ENCODE measurements around the gene OPRM1. TPM values are rescaled to one million over a fixed set of nuclear protein-coding genes. Genes with fewer than 3 reads are reported as not detected.
A peak's percentile ranks its signal among the peaks of the same experiment; 100 is the strongest.

OPRM1 gene
- total RNA-seq (not detected), polyA plus RNA-seq (not detected)
- long read RNA-seq, donor 1 = 0 reads
- long read RNA-seq, donor 2 = 0 reads
- long read RNA-seq, donor 3 = 0 reads

GRCh38 chr6:154039231-154039842, at the start of gene OPRM1:
Gene OPRM1 (plus strand): TSS chr6:154039240. CDS start chr6:154039545, 305 bp downstream.
- peaks cover 0 to 23% (median 6%) of the 10 kb centered on the region in 9 donors for H3K27me3 ChIP-seq
- DNase-seq (peak in 4 of 5 donors; percentile 28 to 68 (median 30)), ATAC-seq (peak in 1 of 4 donors; percentile 61)
- H3K4me1 ChIP-seq = no peaks in the 10 kb centered on the region
- intact Hi-C loops (cut with DNase I) = no loop called here
- no peak within 1 kb of the TSS for H3K4me3 ChIP-seq
- WGBS, 4 donors = 3 to 4% (median 4%) methylated on average over 28 to 38 of the region's 38 CpGs
- TF ChIP-seq CTCF (IDR thresholded peaks at IDR 0.05) (no peak), POLR2A (IDR thresholded peaks at IDR 0.05) (no peak)
- no peak within 1 kb of the TSS for H3K27ac ChIP-seq
- peaks cover 0 to 3% (median 0%) of the 10 kb centered on the region in 12 donors for H3K9me3 ChIP-seq
- H3K36me3 ChIP-seq = no peaks in the 10 kb centered on the region

- Histone ChIP-seq H3K27ac (no peak overlapping the region), H3K27me3 (peaks cover 0 to 1% (median 0%) of the 10 kb centered on the region in 9 donors), H3K9me3 (no peaks in the 10 kb centered on the region), H3K4me3 (no peak overlapping the region), H3K4me1 (no peaks in the 10 kb centered on the region), H3K36me3 (no peaks in the 10 kb centered on the region)
- TF ChIP-seq POLR2A (IDR thresholded peaks at IDR 0.05) (no peak), CTCF (IDR thresholded peaks at IDR 0.05) (no peak)
- WGBS, 4 donors = 84 to 91% (median 88%) methylated on average over 1 of the region's 1 CpG
- DNase-seq = no peak
- no peak for ATAC-seq
- intact Hi-C loops (cut with DNase I) = no loop called here
These were observed 49.1 kb upstream of the OPRM1 start for GRCh38 chr6:153989989-153990388.

GRCh38 chr6:153994004-153994403, 45.0 kb upstream of the OPRM1 start:
- H3K9me3 ChIP-seq = no peaks in the 10 kb centered on the region
- H3K27me3 ChIP-seq = no peaks in the 10 kb centered on the region
- no peak for ATAC-seq
- no peak for DNase-seq
- no peak overlapping the region for H3K4me3 ChIP-seq
- TF ChIP-seq CTCF (IDR thresholded peaks at IDR 0.05) (no peak), POLR2A (IDR thresholded peaks at IDR 0.05) (no peak)
- no peak overlapping the region for H3K27ac ChIP-seq
- intact Hi-C loops (cut with DNase I) = no loop called here
- H3K4me1 ChIP-seq = no peaks in the 10 kb centered on the region
- no peaks in the 10 kb centered on the region for H3K36me3 ChIP-seq
- 82 to 87% (median 86%) methylated on average over 3 of the region's 3 CpGs for WGBS, 4 donors

- ATAC-seq (no peak), DNase-seq (no peak)
- intact Hi-C loops (cut with DNase I) = no loop called here
- Histone ChIP-seq H3K27ac (no peak overlapping the region), H3K9me3 (no peaks in the 10 kb centered on the region), H3K36me3 (no peaks in the 10 kb centered on the region), H3K4me3 (no peak overlapping the region), H3K4me1 (no peaks in the 10 kb centered on the region), H3K27me3 (no peaks in the 10 kb centered on the region)
- TF ChIP-seq POLR2A (IDR thresholded peaks at IDR 0.05) (no peak), CTCF (IDR thresholded peaks at IDR 0.05) (no peak)
- WGBS, 4 donors = 47 to 52% (median 52%) methylated on average over 2 of the region's 2 CpGs
These were observed 44.2 kb upstream of the OPRM1 start for GRCh38 chr6:153994811-153995210.

Measured in heart left ventricle (tissue), 16 donors.